SK-N-SH treated with all-trans-retinoic acid at 6 μM for 48 hours (cell line): ENCODE data around the gene FBL.

ENCODE experiments used
- ATAC-seq: fragments of 200-7000 bp; cut with Tn5 transposase; 3 replicates; pipeline ENCODE4 v1.9.1; 2020; ENCODE audit warnings: mild to moderate bottlenecking, moderate library complexity
- ARNTL ChIP-seq: fragments of 450-650 bp; formaldehyde crosslinking; IDR thresholded peaks from 2 replicates; pipeline ENCODE4 v1.5.0; 2020; ENCODE audit warnings: low read depth, mild to moderate bottlenecking, moderate library complexity, borderline replicate concordance
- BACH2 ChIP-seq: fragments of 250-450 bp; sonication (Bioruptor Pico); IDR thresholded peaks from 2 replicates; pipeline ENCODE4 v1.9.0; 2021; ENCODE audit warnings: mild to moderate bottlenecking, borderline replicate concordance
- CSDC2 ChIP-seq: fragments of 250-450 bp; sonication (Bioruptor Pico); IDR thresholded peaks from 2 replicates; pipeline ENCODE4 v1.5.0; 2020; ENCODE audit warnings: mild to moderate bottlenecking, moderate library complexity
- ESRRG ChIP-seq: fragments of 250-450 bp; sonication (Bioruptor Pico); IDR thresholded peaks from 2 replicates; pipeline ENCODE4 v1.6.1; 2021; ENCODE audit warnings: mild to moderate bottlenecking
- GLIS3 ChIP-seq: fragments of 250-450 bp; sonication (Bioruptor Pico); IDR thresholded peaks from 2 replicates; pipeline ENCODE4 v1.5.0; 2020; ENCODE audit warnings: mild to moderate bottlenecking, moderate library complexity
- ISL1 ChIP-seq: fragments of 250-450 bp; sonication (Bioruptor Pico); IDR thresholded peaks from 2 replicates; pipeline ENCODE4 v2.1.2; 2022; ENCODE audit warnings: mild to moderate bottlenecking, moderate library complexity
- OSR1 ChIP-seq: fragments of 250-450 bp; sonication (Bioruptor Pico); IDR thresholded peaks from 2 replicates; pipeline ENCODE4 v1.8.0; 2022; ENCODE audit warnings: moderate library complexity, mild to moderate bottlenecking, inconsistent platforms
- PPARA ChIP-seq: fragments of 250-450 bp; sonication (Bioruptor Pico); IDR thresholded peaks from 2 replicates; pipeline ENCODE4 v1.5.0; 2020; ENCODE audit warnings: mild to moderate bottlenecking, borderline replicate concordance
- RARB ChIP-seq: fragments of 250-450 bp; sonication (Bioruptor Pico); IDR thresholded peaks from 2 replicates; pipeline ENCODE4 v1.8.0; 2021; ENCODE audit warnings: mild to moderate bottlenecking, moderate library complexity
- SNAI2 ChIP-seq: fragments of 250-450 bp; sonication (Bioruptor Pico); IDR thresholded peaks from 2 replicates; pipeline ENCODE4 v1.5.0; 2020; ENCODE audit warnings: mild to moderate bottlenecking, moderate library complexity
- TCF4 ChIP-seq: fragments of 250-450 bp; sonication (Bioruptor Pico); IDR thresholded peaks from 2 replicates; pipeline ENCODE4 v1.8.0; 2021; ENCODE audit warnings: mild to moderate bottlenecking, moderate library complexity, borderline replicate concordance
- TOX ChIP-seq: fragments of 250-450 bp; sonication (Bioruptor Pico); IDR thresholded peaks from 2 replicates; pipeline ENCODE4 v1.8.0; 2021; ENCODE audit warnings: mild to moderate bottlenecking, moderate library complexity, borderline replicate concordance
- ZC3H10 ChIP-seq: fragments of 250-450 bp; sonication (Bioruptor Pico); IDR thresholded peaks from 2 replicates; pipeline ENCODE4 v1.5.1; 2021; ENCODE audit warnings: mild to moderate bottlenecking, moderate library complexity
- ZFP30 ChIP-seq: fragments of 450-650 bp; formaldehyde crosslinking; IDR thresholded peaks from 2 replicates; pipeline ENCODE4 v1.5.0; 2022; ENCODE audit warnings: mild to moderate bottlenecking, moderate library complexity
- ZNF8 ChIP-seq: fragments of 450-650 bp; formaldehyde crosslinking; IDR thresholded peaks from 2 replicates; pipeline ENCODE4 v1.5.0; 2020; ENCODE audit warnings: mild to moderate bottlenecking, moderate library complexity
- TF ChIP-seq, protein P1 (sequence below): fragments of 250-450 bp; sonication (Bioruptor Pico); IDR thresholded peaks from 2 replicates; pipeline ENCODE4 v1.5.1; 2021; ENCODE audit warnings: mild to moderate bottlenecking, moderate library complexity
- TF ChIP-seq, protein P2 (sequence below): fragments of 250-450 bp; sonication (Bioruptor Pico); IDR thresholded peaks from 2 replicates; pipeline ENCODE4 v1.8.0; 2021; ENCODE audit warnings: low read depth, mild to moderate bottlenecking, moderate library complexity, borderline replicate concordance
- TF ChIP-seq, protein P3 (sequence below): fragments of 250-450 bp; sonication (Bioruptor Pico); IDR thresholded peaks from 2 replicates; pipeline ENCODE4 v1.5.0; 2020; ENCODE audit warnings: mild to moderate bottlenecking, moderate library complexity
- TF ChIP-seq, protein P4 (sequence below): fragments of 250-450 bp; sonication (Bioruptor Pico); IDR thresholded peaks from 2 replicates; pipeline ENCODE4 v1.8.0; 2020; ENCODE audit warnings: mild to moderate bottlenecking, moderate library complexity, borderline replicate concordance
- TF ChIP-seq, protein P5 (sequence below): fragments of 250-450 bp; sonication (Bioruptor Pico); IDR thresholded peaks from 2 replicates; pipeline ENCODE4 v1.5.1; 2020; ENCODE audit warnings: low read depth, mild to moderate bottlenecking, moderate library complexity

FBL gene

DNA sequence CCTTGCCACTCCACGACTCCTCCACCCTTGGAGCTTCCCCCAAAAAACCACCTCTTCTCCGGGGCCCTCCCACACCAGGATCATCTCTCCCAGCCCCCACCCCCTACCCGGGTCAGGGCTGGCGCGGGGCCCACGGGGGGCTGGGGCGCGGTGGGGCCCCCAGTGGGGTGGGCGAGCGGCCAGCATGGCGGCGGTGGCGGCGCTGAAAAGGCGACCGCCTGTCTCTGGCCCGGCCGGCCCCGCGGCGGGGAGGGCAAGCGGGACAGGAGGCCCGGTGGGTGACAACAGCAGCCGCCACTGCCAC lies 13.1 kb downstream of the FBL start:
- no peak for TF ChIP-seq ZFP30 (CRISPR knock-in tag)
- no peak for TF ChIP-seq CSDC2
- TF ChIP-seq, protein P1, sequence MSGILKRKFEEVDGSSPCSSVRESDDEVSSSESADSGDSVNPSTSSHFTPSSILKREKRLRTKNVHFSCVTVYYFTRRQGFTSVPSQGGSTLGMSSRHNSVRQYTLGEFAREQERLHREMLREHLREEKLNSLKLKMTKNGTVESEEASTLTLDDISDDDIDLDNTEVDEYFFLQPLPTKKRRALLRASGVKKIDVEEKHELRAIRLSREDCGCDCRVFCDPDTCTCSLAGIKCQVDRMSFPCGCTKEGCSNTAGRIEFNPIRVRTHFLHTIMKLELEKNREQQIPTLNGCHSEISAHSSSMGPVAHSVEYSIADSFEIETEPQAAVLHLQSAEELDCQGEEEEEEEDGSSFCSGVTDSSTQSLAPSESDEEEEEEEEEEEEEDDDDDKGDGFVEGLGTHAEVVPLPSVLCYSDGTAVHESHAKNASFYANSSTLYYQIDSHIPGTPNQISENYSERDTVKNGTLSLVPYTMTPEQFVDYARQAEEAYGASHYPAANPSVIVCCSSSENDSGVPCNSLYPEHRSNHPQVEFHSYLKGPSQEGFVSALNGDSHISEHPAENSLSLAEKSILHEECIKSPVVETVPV (CRISPR knock-in tag), result no peak
- TF ChIP-seq ISL1 (CRISPR knock-in tag), result no peak
- no peak for TF ChIP-seq TCF4 (CRISPR knock-in tag)
- TF ChIP-seq, protein P2, sequence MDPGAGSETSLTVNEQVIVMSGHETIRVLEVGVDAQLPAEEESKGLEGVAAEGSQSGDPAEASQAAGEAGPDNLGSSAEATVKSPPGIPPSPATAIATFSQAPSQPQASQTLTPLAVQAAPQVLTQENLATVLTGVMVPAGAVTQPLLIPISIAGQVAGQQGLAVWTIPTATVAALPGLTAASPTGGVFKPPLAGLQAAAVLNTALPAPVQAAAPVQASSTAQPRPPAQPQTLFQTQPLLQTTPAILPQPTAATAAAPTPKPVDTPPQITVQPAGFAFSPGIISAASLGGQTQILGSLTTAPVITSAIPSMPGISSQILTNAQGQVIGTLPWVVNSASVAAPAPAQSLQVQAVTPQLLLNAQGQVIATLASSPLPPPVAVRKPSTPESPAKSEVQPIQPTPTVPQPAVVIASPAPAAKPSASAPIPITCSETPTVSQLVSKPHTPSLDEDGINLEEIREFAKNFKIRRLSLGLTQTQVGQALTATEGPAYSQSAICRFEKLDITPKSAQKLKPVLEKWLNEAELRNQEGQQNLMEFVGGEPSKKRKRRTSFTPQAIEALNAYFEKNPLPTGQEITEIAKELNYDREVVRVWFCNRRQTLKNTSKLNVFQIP (CRISPR knock-in tag), result no peak
- no peak for TF ChIP-seq GLIS3 (CRISPR knock-in tag)
- TF ChIP-seq ZC3H10 (CRISPR knock-in tag), result no peak
- TF ChIP-seq, protein P3, sequence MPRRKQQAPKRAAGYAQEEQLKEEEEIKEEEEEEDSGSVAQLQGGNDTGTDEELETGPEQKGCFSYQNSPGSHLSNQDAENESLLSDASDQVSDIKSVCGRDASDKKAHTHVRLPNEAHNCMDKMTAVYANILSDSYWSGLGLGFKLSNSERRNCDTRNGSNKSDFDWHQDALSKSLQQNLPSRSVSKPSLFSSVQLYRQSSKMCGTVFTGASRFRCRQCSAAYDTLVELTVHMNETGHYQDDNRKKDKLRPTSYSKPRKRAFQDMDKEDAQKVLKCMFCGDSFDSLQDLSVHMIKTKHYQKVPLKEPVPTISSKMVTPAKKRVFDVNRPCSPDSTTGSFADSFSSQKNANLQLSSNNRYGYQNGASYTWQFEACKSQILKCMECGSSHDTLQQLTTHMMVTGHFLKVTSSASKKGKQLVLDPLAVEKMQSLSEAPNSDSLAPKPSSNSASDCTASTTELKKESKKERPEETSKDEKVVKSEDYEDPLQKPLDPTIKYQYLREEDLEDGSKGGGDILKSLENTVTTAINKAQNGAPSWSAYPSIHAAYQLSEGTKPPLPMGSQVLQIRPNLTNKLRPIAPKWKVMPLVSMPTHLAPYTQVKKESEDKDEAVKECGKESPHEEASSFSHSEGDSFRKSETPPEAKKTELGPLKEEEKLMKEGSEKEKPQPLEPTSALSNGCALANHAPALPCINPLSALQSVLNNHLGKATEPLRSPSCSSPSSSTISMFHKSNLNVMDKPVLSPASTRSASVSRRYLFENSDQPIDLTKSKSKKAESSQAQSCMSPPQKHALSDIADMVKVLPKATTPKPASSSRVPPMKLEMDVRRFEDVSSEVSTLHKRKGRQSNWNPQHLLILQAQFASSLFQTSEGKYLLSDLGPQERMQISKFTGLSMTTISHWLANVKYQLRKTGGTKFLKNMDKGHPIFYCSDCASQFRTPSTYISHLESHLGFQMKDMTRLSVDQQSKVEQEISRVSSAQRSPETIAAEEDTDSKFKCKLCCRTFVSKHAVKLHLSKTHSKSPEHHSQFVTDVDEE, result no peak
- TF ChIP-seq TOX (CRISPR knock-in tag), result no peak
- no peak for TF ChIP-seq ZNF8 (CRISPR knock-in tag)
- TF ChIP-seq SNAI2 (CRISPR knock-in tag), result no peak
- TF ChIP-seq, protein P4, sequence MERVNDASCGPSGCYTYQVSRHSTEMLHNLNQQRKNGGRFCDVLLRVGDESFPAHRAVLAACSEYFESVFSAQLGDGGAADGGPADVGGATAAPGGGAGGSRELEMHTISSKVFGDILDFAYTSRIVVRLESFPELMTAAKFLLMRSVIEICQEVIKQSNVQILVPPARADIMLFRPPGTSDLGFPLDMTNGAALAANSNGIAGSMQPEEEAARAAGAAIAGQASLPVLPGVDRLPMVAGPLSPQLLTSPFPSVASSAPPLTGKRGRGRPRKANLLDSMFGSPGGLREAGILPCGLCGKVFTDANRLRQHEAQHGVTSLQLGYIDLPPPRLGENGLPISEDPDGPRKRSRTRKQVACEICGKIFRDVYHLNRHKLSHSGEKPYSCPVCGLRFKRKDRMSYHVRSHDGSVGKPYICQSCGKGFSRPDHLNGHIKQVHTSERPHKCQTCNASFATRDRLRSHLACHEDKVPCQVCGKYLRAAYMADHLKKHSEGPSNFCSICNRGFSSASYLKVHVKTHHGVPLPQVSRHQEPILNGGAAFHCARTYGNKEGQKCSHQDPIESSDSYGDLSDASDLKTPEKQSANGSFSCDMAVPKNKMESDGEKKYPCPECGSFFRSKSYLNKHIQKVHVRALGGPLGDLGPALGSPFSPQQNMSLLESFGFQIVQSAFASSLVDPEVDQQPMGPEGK (CRISPR knock-in tag), result no peak
- TF ChIP-seq BACH2 (CRISPR knock-in tag), result no peak
- TF ChIP-seq OSR1, result no peak
- no peak for TF ChIP-seq PPARA (CRISPR knock-in tag)
- no peak for TF ChIP-seq ARNTL (CRISPR knock-in tag)
- ATAC-seq, result no peak

DNA sequence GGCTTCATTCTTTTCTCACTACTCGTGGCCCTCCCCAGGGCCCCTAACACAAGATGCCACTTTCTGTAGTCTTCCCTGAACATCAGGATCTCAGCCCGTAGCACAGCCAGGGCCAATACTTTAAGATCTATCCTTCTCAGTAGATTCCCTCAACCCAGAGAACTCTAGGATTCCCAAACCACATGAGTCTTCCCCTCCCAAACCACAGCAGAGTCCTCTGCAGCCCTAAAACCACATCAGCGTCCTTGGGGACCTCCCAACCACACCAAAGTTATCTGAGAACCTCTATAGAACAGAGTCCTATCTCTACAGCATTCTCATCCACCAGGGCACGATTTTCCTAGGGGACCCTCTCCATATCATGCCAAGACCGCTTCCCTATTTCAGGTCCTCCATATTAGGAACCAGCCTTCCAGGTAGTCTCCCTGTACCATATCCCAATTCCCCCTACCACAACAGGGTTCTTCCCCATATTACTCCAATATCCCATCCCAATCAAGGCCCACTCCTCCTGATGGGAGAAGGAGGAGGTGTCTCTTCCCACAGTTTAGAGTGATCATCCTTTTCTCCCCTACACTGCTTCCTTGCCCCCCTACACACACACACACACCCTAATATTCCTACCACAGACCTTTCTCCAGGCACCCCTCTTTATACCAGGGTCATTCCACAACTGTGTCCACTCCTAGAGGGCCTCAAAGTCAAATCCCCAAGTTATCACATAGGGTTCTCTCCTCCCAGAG lies 13.7 kb downstream of the FBL start:
- no peak for ATAC-seq
- no peak for TF ChIP-seq PPARA (CRISPR knock-in tag)
- TF ChIP-seq, protein P5, sequence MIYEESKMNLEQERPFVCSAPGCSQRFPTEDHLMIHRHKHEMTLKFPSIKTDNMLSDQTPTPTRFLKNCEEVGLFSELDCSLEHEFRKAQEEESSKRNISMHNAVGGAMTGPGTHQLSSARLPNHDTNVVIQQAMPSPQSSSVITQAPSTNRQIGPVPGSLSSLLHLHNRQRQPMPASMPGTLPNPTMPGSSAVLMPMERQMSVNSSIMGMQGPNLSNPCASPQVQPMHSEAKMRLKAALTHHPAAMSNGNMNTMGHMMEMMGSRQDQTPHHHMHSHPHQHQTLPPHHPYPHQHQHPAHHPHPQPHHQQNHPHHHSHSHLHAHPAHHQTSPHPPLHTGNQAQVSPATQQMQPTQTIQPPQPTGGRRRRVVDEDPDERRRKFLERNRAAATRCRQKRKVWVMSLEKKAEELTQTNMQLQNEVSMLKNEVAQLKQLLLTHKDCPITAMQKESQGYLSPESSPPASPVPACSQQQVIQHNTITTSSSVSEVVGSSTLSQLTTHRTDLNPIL, result no peak
- no peak for TF ChIP-seq ESRRG (CRISPR knock-in tag)
- no peak for TF ChIP-seq GLIS3 (CRISPR knock-in tag)
- no peak for TF ChIP-seq ISL1 (CRISPR knock-in tag)
- TF ChIP-seq TOX (CRISPR knock-in tag), result no peak
- TF ChIP-seq OSR1, result no peak
- TF ChIP-seq CSDC2, result no peak
- no peak for TF ChIP-seq ARNTL (CRISPR knock-in tag)
- TF ChIP-seq, protein P1 (CRISPR knock-in tag), result no peak
- no peak for TF ChIP-seq RARB (CRISPR knock-in tag)
- no peak for TF ChIP-seq SNAI2 (CRISPR knock-in tag)
